Measurements from ENCODE around the gene TRIB2. TPM values are rescaled to one million over a fixed set of nuclear protein-coding genes. Genes with fewer than 3 reads are reported as not detected.

The TRIB2 gene
- total and polyA plus RNA-seq, 2 donors (not counting 3 experiments of a cell fraction or from before 2014, with no cell fraction given), result 15.8 to 20.5 TPM

DNA sequence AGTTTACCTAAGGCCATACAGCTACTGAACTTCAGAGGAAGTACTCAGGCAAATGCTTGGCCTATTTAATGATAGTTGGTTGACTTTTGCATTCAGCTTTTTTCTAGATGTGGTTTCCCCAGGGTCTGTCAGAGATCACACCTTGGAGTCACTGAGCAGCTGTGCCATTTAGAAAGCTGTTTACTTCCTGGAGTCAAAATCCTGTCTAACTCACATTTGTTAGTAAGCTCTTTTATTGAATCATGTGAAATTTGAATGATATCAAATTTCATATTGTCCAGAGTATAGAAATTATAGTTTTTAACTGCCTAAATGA lies 7.6 kb upstream of the TRIB2 start:
- Histone ChIP-seq H4K20me1 (replicated peaks; ENCODE audit: control insufficient read depth, extremely low read depth, insufficient read depth, low read length) (no peaks in the 10 kb centered on the region), H3K4me2 (ENCODE audit: insufficient read depth, low read length) (no peak overlapping the region), H2AFZ (ENCODE audit: low read depth, low read length) (no peak overlapping the region), H3K27me3 (ENCODE audit: control insufficient read depth in 2 of 2, insufficient read depth in 2 of 2, low read length in 2 of 2) (no peaks in the 10 kb centered on the region), H3K4me3 (replicated peaks in 1 of 3; ENCODE audit: insufficient read depth in 1 of 3, low read depth in 1 of 3, low read length in 3 of 3) (no peak overlapping the region), H3K9me3 (replicated peaks; ENCODE audit: control insufficient read depth, insufficient read depth, low read length) (no peaks in the 10 kb centered on the region), H3K36me3 (ENCODE audit: control insufficient read depth in 2 of 2, extremely low read depth in 1 of 2, insufficient read depth in 2 of 2, low read length in 2 of 2) (no peaks in the 10 kb centered on the region), H3K79me2 (ENCODE audit: control insufficient read depth, insufficient read depth, low read length) (no peaks in the 10 kb centered on the region), H3K9me1 (replicated peaks; ENCODE audit: control insufficient read depth, extremely low read depth, insufficient read depth, low read length) (no peaks in the 10 kb centered on the region), H3K9ac (replicated peaks; ENCODE audit: extremely low read depth, insufficient read depth, low read length) (no peak overlapping the region), H3K4me1 (ENCODE audit: control insufficient read depth, extremely low read depth, insufficient read depth, low read length) (no peaks in the 10 kb centered on the region), H3K27ac (ENCODE audit: insufficient read depth, low read depth, low read length) (no peak overlapping the region)
- intact Hi-C loops (cut with micrococcal nuclease) (no loop called here), dilution Hi-C loops (cut with MboI; ENCODE audit: extremely low pct_ligation_motif_present, low sequenced_read_pairs) (loop anchor here (25.0 kb wide), 1 partner anchor 147 kb away; no protein-coding TSS in a partner anchor)
- ChIA-PET CTCF (interaction anchor here (0.8 to 1.3 kb wide), 2 partner anchors 37 to 298 kb away, joined by 4 to 5 read pairs; no protein-coding TSS in a partner anchor), POLR2A (no interaction called here)
- peak; percentile 19 for DNase-seq (ENCODE audit: low read depth, low spot score)
- TF ChIP-seq POLR2A (IDR thresholded peaks at IDR 0.05; ENCODE audit: low read depth, low read length) (no peak), JUN (IDR thresholded peaks at IDR 0.05; ENCODE audit: borderline replicate concordance, insufficient read depth, insufficient read length, low read depth) (no peak), GATA2 (IDR thresholded peaks at IDR 0.05; ENCODE audit: insufficient read depth, insufficient read length, low read depth, low read length) (no peak), FOS (IDR thresholded peaks at IDR 0.05; ENCODE audit: borderline replicate concordance, insufficient read depth, low read length) (no peak), EZH2 (IDR thresholded peaks at IDR 0.05; ENCODE audit: borderline replicate concordance, low read depth, low read length, severe bottlenecking) (no peak), MYC (IDR thresholded peaks at IDR 0.05; ENCODE audit: low read depth, low read length) (no peak), POLR2AphosphoS5 (IDR thresholded peaks at IDR 0.05; ENCODE audit: insufficient read depth, low read depth, low read length) (no peak)
- TF ChIP-seq, protein P1, sequence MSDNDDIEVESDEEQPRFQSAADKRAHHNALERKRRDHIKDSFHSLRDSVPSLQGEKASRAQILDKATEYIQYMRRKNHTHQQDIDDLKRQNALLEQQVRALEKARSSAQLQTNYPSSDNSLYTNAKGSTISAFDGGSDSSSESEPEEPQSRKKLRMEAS (IDR thresholded peaks at IDR 0.05; ENCODE audit: insufficient read depth, insufficient read length), result no peak
- TF ChIP-seq, protein P2, sequence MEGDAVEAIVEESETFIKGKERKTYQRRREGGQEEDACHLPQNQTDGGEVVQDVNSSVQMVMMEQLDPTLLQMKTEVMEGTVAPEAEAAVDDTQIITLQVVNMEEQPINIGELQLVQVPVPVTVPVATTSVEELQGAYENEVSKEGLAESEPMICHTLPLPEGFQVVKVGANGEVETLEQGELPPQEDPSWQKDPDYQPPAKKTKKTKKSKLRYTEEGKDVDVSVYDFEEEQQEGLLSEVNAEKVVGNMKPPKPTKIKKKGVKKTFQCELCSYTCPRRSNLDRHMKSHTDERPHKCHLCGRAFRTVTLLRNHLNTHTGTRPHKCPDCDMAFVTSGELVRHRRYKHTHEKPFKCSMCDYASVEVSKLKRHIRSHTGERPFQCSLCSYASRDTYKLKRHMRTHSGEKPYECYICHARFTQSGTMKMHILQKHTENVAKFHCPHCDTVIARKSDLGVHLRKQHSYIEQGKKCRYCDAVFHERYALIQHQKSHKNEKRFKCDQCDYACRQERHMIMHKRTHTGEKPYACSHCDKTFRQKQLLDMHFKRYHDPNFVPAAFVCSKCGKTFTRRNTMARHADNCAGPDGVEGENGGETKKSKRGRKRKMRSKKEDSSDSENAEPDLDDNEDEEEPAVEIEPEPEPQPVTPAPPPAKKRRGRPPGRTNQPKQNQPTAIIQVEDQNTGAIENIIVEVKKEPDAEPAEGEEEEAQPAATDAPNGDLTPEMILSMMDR (IDR thresholded peaks at IDR 0.05; ENCODE audit: extremely low read depth in 1 of 2, insufficient read depth in 1 of 2, low read depth in 1 of 2, low read length in 2 of 2), result no peak
- FAIRE-seq, result no peak
- no TSS peak for BruUV-seq (replicated peaks)
